Measurements from ENCODE around the gene PDCD6IP.

- TF ChIP-seq ZNF610 (tag by site-specific recombination; IDR thresholded peaks at IDR 0.05; ENCODE audit: borderline replicate concordance) (no peak), ZNF239 (tag by site-specific recombination; IDR thresholded peaks at IDR 0.05) (no peak), CTCF (tag by site-specific recombination; IDR thresholded peaks at IDR 0.05) (no peak), OVOL3 (tag by site-specific recombination; IDR thresholded peaks at IDR 0.05) (no peak), ZNF223 (tag by site-specific recombination; IDR thresholded peaks at IDR 0.05) (no peak), ZBTB7A (tag by site-specific recombination; IDR thresholded peaks at IDR 0.05; ENCODE audit: low read depth) (no peak), ZSCAN5A (tag by site-specific recombination; IDR thresholded peaks at IDR 0.05) (no peak), ZNF660 (tag by site-specific recombination; IDR thresholded peaks at IDR 0.05) (no peak), HOXD13 (CRISPR knock-in tag; IDR thresholded peaks at IDR 0.05; ENCODE audit: borderline replicate concordance) (no peak), SALL2 (tag by site-specific recombination; IDR thresholded peaks at IDR 0.05; ENCODE audit: borderline replicate concordance) (no peak)
Measured at GRCh38 chr3:33918126-33918756, 119.8 kb downstream of the PDCD6IP start.
